Measurements from ENCODE around the gene ASAP3. TPM values are rescaled to one million over a fixed set of nuclear protein-coding genes. Genes with fewer than 3 reads are reported as not detected.

ASAP3 gene
- total and polyA plus RNA-seq, 9 of the 15 experiments (the other 6 are each of a cell fraction or from before 2014, with no cell fraction given): 1.7 to 31.2 (median 17.4) TPM

GRCh38 chr1:23417570-23417969 is 66.4 kb downstream of the ASAP3 start (continued):
- TF ChIP-seq ZBTB11 (CRISPR knock-in tag; IDR thresholded peaks at IDR 0.05) (no peak), ZNF644 (tag; IDR thresholded peaks at IDR 0.05; ENCODE audit: low read depth) (no peak), SLC30A9 (CRISPR knock-in tag; IDR thresholded peaks at IDR 0.05) (no peak), KAT7 (CRISPR knock-in tag; IDR thresholded peaks at IDR 0.05; ENCODE audit: borderline replicate concordance) (no peak), EZH2 (IDR thresholded peaks at IDR 0.05; ENCODE audit: borderline replicate concordance, low read depth, low read length) (no peak), CC2D1A (IDR thresholded peaks at IDR 0.05) (no peak), CHD1 (IDR thresholded peaks at IDR 0.05; ENCODE audit: low read length) (no peak), MECOM (CRISPR knock-in tag; IDR thresholded peaks at IDR 0.05) (no peak), ID3 (CRISPR knock-in tag; IDR thresholded peaks at IDR 0.05) (no peak), ID3 (tag; IDR thresholded peaks at IDR 0.05) (no peak), ZC3H8 (IDR thresholded peaks at IDR 0.05) (no peak), TBL1XR1 (IDR thresholded peaks at IDR 0.05; ENCODE audit: low read length in 2 of 2) (no peak), ZC3H4 (CRISPR knock-in tag; IDR thresholded peaks at IDR 0.05; ENCODE audit: borderline replicate concordance) (no peak), TBP (optimal IDR thresholded peaks at IDR 0.05; ENCODE audit: low read depth, low read length) (no peak), KDM1A (IDR thresholded peaks at IDR 0.05) (peak in 1 of 2 experiments; percentile 77; a peak in 3 of 4 replicates), SNIP1 (IDR thresholded peaks at IDR 0.05; ENCODE audit: low read depth) (no peak), DMBX1 (CRISPR knock-in tag; IDR thresholded peaks at IDR 0.05; ENCODE audit: borderline replicate concordance) (no peak), ZNF766 (CRISPR knock-in tag; conservative IDR thresholded peaks at IDR 0.05) (no peak), BRD4 (IDR thresholded peaks at IDR 0.05) (no peak), XRCC5 (IDR thresholded peaks at IDR 0.05; ENCODE audit: low read depth, low read length) (no peak), MEIS2 (IDR thresholded peaks at IDR 0.05; ENCODE audit: partially characterized antibody) (peak; percentile 97), PML (IDR thresholded peaks at IDR 0.05; ENCODE audit: low read length) (no peak), PHF21A (IDR thresholded peaks at IDR 0.05; ENCODE audit: borderline replicate concordance, low read depth) (no peak), RNF2 (IDR thresholded peaks at IDR 0.05) (no peak), BHLHE40 (IDR thresholded peaks at IDR 0.05; ENCODE audit: low read length) (0 out of 2 replicates have a peak, but pooled peaks have one; percentile 16), SOX6 (IDR thresholded peaks at IDR 0.05) (0 out of 2 replicates have a peak, but pooled peaks have one; percentile 21), SMARCE1 (IDR thresholded peaks at IDR 0.05) (peak; percentile 35; the same call in 1 of the 2 replicates), ZNF316 (IDR thresholded peaks at IDR 0.05) (no peak), JUND (IDR thresholded peaks at IDR 0.05; ENCODE audit: borderline replicate concordance, low read depth, low read length) (peak; percentile 29; the same call in 1 of the 2 replicates), JUND (tag; IDR thresholded peaks at IDR 0.05; ENCODE audit: borderline replicate concordance, low read depth, low read length) (no peak; the same call in 2 of the 3 replicates), MCM5 (IDR thresholded peaks at IDR 0.05; ENCODE audit: low read depth) (no peak), ZNF780A (CRISPR knock-in tag; IDR thresholded peaks at IDR 0.05) (no peak)
